ENCODE data around the gene KCTD18. TPM values are rescaled to one million over a fixed set of nuclear protein-coding genes. Genes with fewer than 3 reads are reported as not detected.

The KCTD18 gene
- total RNA-seq, 1 donor from 2014 or later, result 4.7 TPM

GRCh38 chr2:200446612-200447011 lies 63.3 kb downstream of the KCTD18 start:
- no peak for DNase-seq
- H3K27me3 Mint-ChIP-seq (ENCODE audit: unreplicated experiment), result no peaks in the 10 kb centered on the region
- H3K4me3 Mint-ChIP-seq (ENCODE audit: unreplicated experiment), result no peak overlapping the region
- H3K9me3 Mint-ChIP-seq (ENCODE audit: unreplicated experiment), result no peaks in the 10 kb centered on the region
- H3K4me1 Mint-ChIP-seq (ENCODE audit: low read depth, unreplicated experiment), result no peaks in the 10 kb centered on the region
- no peaks in the 10 kb centered on the region for H3K36me3 Mint-ChIP-seq (ENCODE audit: unreplicated experiment)
- H3K27ac Mint-ChIP-seq (ENCODE audit: unreplicated experiment), result no peak overlapping the region
- TF ChIP-seq CTCF (IDR thresholded peaks at IDR 0.05; ENCODE audit: partially characterized antibody, unreplicated experiment), result no peak

- no peak overlapping the region for H3K4me3 Mint-ChIP-seq (ENCODE audit: unreplicated experiment)
- no peaks in the 10 kb centered on the region for H3K27me3 Mint-ChIP-seq (ENCODE audit: unreplicated experiment)
- H3K27ac Mint-ChIP-seq (ENCODE audit: unreplicated experiment), result no peak overlapping the region
- TF ChIP-seq CTCF (IDR thresholded peaks at IDR 0.05; ENCODE audit: partially characterized antibody, unreplicated experiment), result no peak
- no peaks in the 10 kb centered on the region for H3K4me1 Mint-ChIP-seq (ENCODE audit: low read depth, unreplicated experiment)
- H3K9me3 Mint-ChIP-seq (ENCODE audit: unreplicated experiment), result no peaks in the 10 kb centered on the region
- no peak for DNase-seq
- no peaks in the 10 kb centered on the region for H3K36me3 Mint-ChIP-seq (ENCODE audit: unreplicated experiment)
Observed at GRCh38 chr2:200445284-200445683, 64.6 kb downstream of the KCTD18 start.

GRCh38 chr2:200444530-200444929 lies 65.3 kb downstream of the KCTD18 start:
- no peak for TF ChIP-seq CTCF (IDR thresholded peaks at IDR 0.05; ENCODE audit: partially characterized antibody, unreplicated experiment)
- H3K4me3 Mint-ChIP-seq (ENCODE audit: unreplicated experiment), result no peak overlapping the region
- H3K27me3 Mint-ChIP-seq (ENCODE audit: unreplicated experiment), result no peaks in the 10 kb centered on the region
- H3K9me3 Mint-ChIP-seq (ENCODE audit: unreplicated experiment), result no peaks in the 10 kb centered on the region
- no peaks in the 10 kb centered on the region for H3K4me1 Mint-ChIP-seq (ENCODE audit: low read depth, unreplicated experiment)
- no peak for DNase-seq
- no peaks in the 10 kb centered on the region for H3K36me3 Mint-ChIP-seq (ENCODE audit: unreplicated experiment)
- H3K27ac Mint-ChIP-seq (ENCODE audit: unreplicated experiment), result no peak overlapping the region

- no peak for TF ChIP-seq CTCF (IDR thresholded peaks at IDR 0.05; ENCODE audit: partially characterized antibody, unreplicated experiment)
- Mint-ChIP-seq H3K4me1 (ENCODE audit: low read depth, unreplicated experiment) (no peaks in the 10 kb centered on the region), H3K4me3 (ENCODE audit: unreplicated experiment) (no peak overlapping the region), H3K9me3 (ENCODE audit: unreplicated experiment) (no peaks in the 10 kb centered on the region), H3K36me3 (ENCODE audit: unreplicated experiment) (no peaks in the 10 kb centered on the region), H3K27ac (ENCODE audit: unreplicated experiment) (no peak overlapping the region), H3K27me3 (ENCODE audit: unreplicated experiment) (no peaks in the 10 kb centered on the region)
- no peak for DNase-seq
Observed at GRCh38 chr2:200443916-200444315, 66.0 kb downstream of the KCTD18 start.

GRCh38 chr2:200443376-200443775 lies 66.5 kb downstream of the KCTD18 start:
- H3K27ac Mint-ChIP-seq (ENCODE audit: unreplicated experiment), result no peak overlapping the region

More at GRCh38 chr2:200443376-200443775, 66.5 kb downstream of the KCTD18 start:
- DNase-seq, result no peak
- no peak for TF ChIP-seq CTCF (IDR thresholded peaks at IDR 0.05; ENCODE audit: partially characterized antibody, unreplicated experiment)
- H3K27me3 Mint-ChIP-seq (ENCODE audit: unreplicated experiment), result no peaks in the 10 kb centered on the region
- H3K9me3 Mint-ChIP-seq (ENCODE audit: unreplicated experiment), result no peaks in the 10 kb centered on the region
- no peaks in the 10 kb centered on the region for H3K4me1 Mint-ChIP-seq (ENCODE audit: low read depth, unreplicated experiment)
- H3K4me3 Mint-ChIP-seq (ENCODE audit: unreplicated experiment), result no peak overlapping the region
- H3K36me3 Mint-ChIP-seq (ENCODE audit: unreplicated experiment), result no peaks in the 10 kb centered on the region

Measured in glutamatergic neuron (in vitro differentiated cells).